Endothelial cell of umbilical vein (primary cell): ENCODE data around the gene SDHA. TPM values are rescaled to one million over a fixed set of nuclear protein-coding genes. Genes with fewer than 3 reads are reported as not detected.
A peak's percentile ranks its signal among the peaks of the same experiment; 100 is the strongest.
"Not testable (repeated sequence)": the region's sequence is repeated elsewhere in the genome, so short reads cannot be mapped to it uniquely, and the experiment has no call there.

Experiments
- BruUV-seq: library from RNA; stranded (reverse); fragments of 400-500 nt; replicated peaks from 2 replicates; lab custom pipeline; 2021; lab: Mats Ljungman, UMichigan
- CTCF ChIA-PET: fragments of 300-600, 350-600 bp; sonication (Branson Sonifier 250); formaldehyde crosslinking; loops from one replicate; lab custom pipeline; 2021; ENCODE audit warnings: antibody characterized with exemption, inconsistent platforms; lab: Charles Lee
- POLR2A ChIA-PET: fragments of 300-600, 350-600 bp; sonication (Branson Sonifier 250); formaldehyde crosslinking; loops from one replicate; lab custom pipeline; 2021; ENCODE audit warnings: antibody characterized with exemption, inconsistent platforms; lab: Charles Lee
- DNase-seq: peaks from one replicate; pipeline ENCODE4 v3.0.0-alpha.2; 2011; ENCODE audit warnings: low read depth, low spot score
- FAIRE-seq: peaks from 2 replicates; lab custom pipeline; 2011; peaks lifted over from hg19 to GRCh38; lab: Jason Lieb, UNC
- H2AFZ ChIP-seq: 2 replicates; pipeline ENCODE4 v1.6.0; 2012; ENCODE audit warnings: low read depth, low read length, control low read depth, inconsistent platforms
- H3K27ac ChIP-seq: 2 replicates; pipeline ENCODE4 v1.5.1; 2011; ENCODE audit warnings: low read depth, mild to moderate bottlenecking, control low read depth, low read length, moderate library complexity; ENCODE audit not compliant: insufficient read depth
- H3K27me3 ChIP-seq, 2 experiments: 2 replicates each; pipeline versions ENCODE4 v1.6.0 to v1.6.1; 2011; ENCODE audit warnings: low read length in 2 of 2, mixed read lengths in 1 of 2; ENCODE audit not compliant: control insufficient read depth in 2 of 2, insufficient read depth in 2 of 2
- H3K36me3 ChIP-seq, 2 experiments: 2 replicates in 1 of 2; 3 replicates in 1 of 2; pipeline ENCODE4 v1.5.1; 2011; ENCODE audit warnings: low read length in 2 of 2, mild to moderate bottlenecking in 1 of 2, moderate library complexity in 1 of 2; ENCODE audit not compliant: control insufficient read depth in 2 of 2, insufficient read depth in 2 of 2; ENCODE audit errors: extremely low read depth in 1 of 2
- H3K4me1 ChIP-seq: 3 replicates; pipeline ENCODE4 v1.5.1; 2011; ENCODE audit warnings: mild to moderate bottlenecking, low read length; ENCODE audit not compliant: control insufficient read depth, insufficient read depth; ENCODE audit errors: extremely low read depth
- H3K4me2 ChIP-seq: 2 replicates; pipeline ENCODE4 v1.6.1; 2011; ENCODE audit warnings: low read length, control low read depth, mixed read lengths; ENCODE audit not compliant: insufficient read depth
- H3K4me3 ChIP-seq, 3 experiments: fragments of 200-600 bp in 1 of 3; sonication (generic), shearing (Covaris generic) in 1 of 3; replicated peaks in 1 of 3; 2 replicates each; pipeline ENCODE4 v1.5.1; 2011 to 2016; ENCODE audit warnings: control low read depth in 3 of 3, low read length in 3 of 3, mild to moderate bottlenecking in 2 of 3, inconsistent platforms in 1 of 3, low read depth in 1 of 3, moderate library complexity in 1 of 3; ENCODE audit not compliant: insufficient read depth in 1 of 3
- H3K79me2 ChIP-seq: 2 replicates; pipeline ENCODE4 v1.6.0; 2012; ENCODE audit warnings: low read length, inconsistent platforms; ENCODE audit not compliant: control insufficient read depth, insufficient read depth
- H3K9ac ChIP-seq: replicated peaks from 2 replicates; pipeline ENCODE3; 2011; ENCODE audit warnings: low read length, control low read depth; ENCODE audit not compliant: insufficient read depth; ENCODE audit errors: extremely low read depth
- H3K9me1 ChIP-seq: replicated peaks from 3 replicates; pipeline ENCODE4 v1.6.0; 2011; ENCODE audit warnings: mild to moderate bottlenecking, low read length; ENCODE audit not compliant: control insufficient read depth, insufficient read depth; ENCODE audit errors: extremely low read depth
- H3K9me3 ChIP-seq: replicated peaks from 2 replicates; pipeline ENCODE4 v1.5.1; 2012; ENCODE audit warnings: low read length, inconsistent platforms; ENCODE audit not compliant: control insufficient read depth, insufficient read depth
- H4K20me1 ChIP-seq: replicated peaks from 2 replicates; pipeline ENCODE3; 2011; ENCODE audit warnings: mild to moderate bottlenecking, low read length; ENCODE audit not compliant: control insufficient read depth, insufficient read depth; ENCODE audit errors: extremely low read depth
- CTCF ChIP-seq, 2 donors: IDR thresholded peaks; 1 replicate in 1 of 2; 2 replicates in 1 of 2; pipeline ENCODE4 v1.5.1; 2011; ENCODE audit warnings: low read length in 2 of 2, mild to moderate bottlenecking in 2 of 2, moderate library complexity in 2 of 2, control low read depth in 1 of 2, inconsistent platforms in 1 of 2, low read depth in 1 of 2; ENCODE audit not compliant: insufficient read depth in 1 of 2; ENCODE audit errors: extremely low read depth in 1 of 2
- EZH2 ChIP-seq: IDR thresholded peaks from 2 replicates; pipeline ENCODE4 v1.6.1; 2012; ENCODE audit warnings: borderline replicate concordance, low read depth, mild to moderate bottlenecking, moderate library complexity, low read length, inconsistent platforms; ENCODE audit not compliant: severe bottlenecking
- FOS ChIP-seq: IDR thresholded peaks from 2 replicates; pipeline ENCODE4 v1.6.1; 2011; ENCODE audit warnings: mild to moderate bottlenecking, low read length, moderate library complexity, borderline replicate concordance; ENCODE audit not compliant: insufficient read depth
- GATA2 ChIP-seq: IDR thresholded peaks from 2 replicates; pipeline ENCODE4 v1.7.0; 2011; ENCODE audit warnings: low read depth, mild to moderate bottlenecking, moderate library complexity, mixed read lengths, low read length; ENCODE audit not compliant: insufficient read length, insufficient read depth
- JUN ChIP-seq: IDR thresholded peaks from 2 replicates; pipeline ENCODE4 v1.6.1; 2011; ENCODE audit warnings: borderline replicate concordance, low read depth; ENCODE audit not compliant: insufficient read length, insufficient read depth
- POLR2A ChIP-seq: IDR thresholded peaks from 2 replicates; pipeline ENCODE4 v1.6.1; 2012; ENCODE audit warnings: low read depth, mild to moderate bottlenecking, control low read depth, low read length
- POLR2AphosphoS5 ChIP-seq: IDR thresholded peaks from 2 replicates; pipeline ENCODE4 v1.6.1; 2012; ENCODE audit warnings: low read depth, mild to moderate bottlenecking, control low read depth, low read length, moderate library complexity; ENCODE audit not compliant: insufficient read depth
- dilution Hi-C: fragments of 300-500 bp; cut with MboI; formaldehyde crosslinking; loops from one replicate; pipeline ENCODE4 v1.15.0; 2019; ENCODE audit warnings: low sequenced_read_pairs; ENCODE audit not compliant: extremely low pct_ligation_motif_present
- intact Hi-C: fragments of 100-400 bp; cut with micrococcal nuclease; formaldehyde crosslinking; loops from one replicate; pipeline ENCODE4 v1.10.0; 2022
- polyA plus RNA-seq, 4 experiments: library from polyadenylated mRNA; depleted of rRNA in 3 of 4; stranded (reverse) in 3 of 4; unstranded in 1 of 4; fragments of >200 nt; gene quantifications; 2 replicates each; pipeline versions ENCODE4 v1.2.1 to v1.2.3, GENCODE V29; 2011 to 2012; ENCODE audit warnings: missing spikeins in 1 of 4
- total RNA-seq: library from RNA; stranded (reverse); gene quantifications from 2 replicates; pipeline ENCODE4 v1.2.3, GENCODE V29; 2021

The SDHA gene
- total and polyA plus RNA-seq, 2 donors (not counting 3 experiments of a cell fraction or from before 2014, with no cell fraction given), result 121 to 153 TPM

GRCh38 chr5:234450-234849 lies 16.3 kb downstream of the SDHA start:
- BruUV-seq, result no TSS peak
- Histone ChIP-seq H3K4me1 (no peaks in the 10 kb centered on the region), H3K27ac (peak overlapping the region; percentile 18), H3K4me2 (no peak overlapping the region), H3K9me1 (no peaks in the 10 kb centered on the region), H3K27me3 (no peaks in the 10 kb centered on the region), H2AFZ (no peak overlapping the region), H3K9me3 (no peaks in the 10 kb centered on the region), H3K4me3 (no peak overlapping the region), H4K20me1 (no peaks in the 10 kb centered on the region), H3K79me2 (peaks cover 5% of the 10 kb centered on the region), H3K36me3 (peaks cover 5 to 36% of the 10 kb centered on the region in 2 experiments), H3K9ac (no peak overlapping the region)
- DNase-seq (no peak), FAIRE-seq (no peak)
- TF ChIP-seq GATA2, result no peak
- no peak for TF ChIP-seq POLR2AphosphoS5
- no peak for TF ChIP-seq CTCF (IDR thresholded peaks at IDR 0.05; ENCODE audit: extremely low read depth in 1 of 2, insufficient read depth in 1 of 2, low read depth in 1 of 2, low read length in 2 of 2)
- peak; percentile 66 for TF ChIP-seq JUN
- TF ChIP-seq EZH2, result no peak
- TF ChIP-seq FOS, result no peak
- no peak for TF ChIP-seq POLR2A
- POLR2A ChIA-PET, result interaction anchor here (0.7 kb wide), 1 partner anchor 9 kb away, joined by 3 read pairs; no protein-coding TSS in a partner anchor
- intact Hi-C loops (no loop called here), dilution Hi-C loops (no loop called here)
- CTCF ChIA-PET, result no interaction called here

DNA sequence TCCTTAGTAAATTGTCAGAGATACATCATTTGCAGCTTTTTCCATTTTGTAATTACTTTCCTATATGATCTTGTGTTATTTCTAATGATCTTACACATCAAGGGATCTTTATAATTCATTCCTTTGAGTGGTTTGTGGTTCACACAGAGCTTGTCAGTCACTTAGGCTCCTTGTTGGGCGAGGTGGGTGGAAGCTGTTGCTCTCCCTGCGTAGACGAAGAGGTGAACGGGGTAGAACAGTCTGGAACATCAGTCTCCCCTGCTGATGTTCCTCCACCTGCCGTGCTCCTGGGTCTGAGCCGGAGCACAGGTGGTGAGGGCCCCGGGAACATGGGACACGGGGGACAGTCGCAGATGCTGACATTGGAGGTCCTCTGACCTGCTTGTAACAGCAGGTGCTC lies 17.4 kb downstream of the SDHA start:
- H3K27ac ChIP-seq, POLR2A ChIA-PET, H3K4me1 ChIP-seq, H3K9me1 ChIP-seq, H3K4me2 ChIP-seq, H3K9me3 ChIP-seq, CTCF ChIA-PET, H3K9ac ChIP-seq, dilution Hi-C loops, DNase-seq, intact Hi-C loops, H3K4me3 ChIP-seq, BruUV-seq, H2AFZ ChIP-seq, H4K20me1 ChIP-seq, H3K79me2 ChIP-seq, FAIRE-seq, H3K27me3 ChIP-seq: not testable (repeated sequence)
- H3K36me3 ChIP-seq, result peaks cover 7 to 32% of the 10 kb centered on the region in 2 experiments

DNA sequence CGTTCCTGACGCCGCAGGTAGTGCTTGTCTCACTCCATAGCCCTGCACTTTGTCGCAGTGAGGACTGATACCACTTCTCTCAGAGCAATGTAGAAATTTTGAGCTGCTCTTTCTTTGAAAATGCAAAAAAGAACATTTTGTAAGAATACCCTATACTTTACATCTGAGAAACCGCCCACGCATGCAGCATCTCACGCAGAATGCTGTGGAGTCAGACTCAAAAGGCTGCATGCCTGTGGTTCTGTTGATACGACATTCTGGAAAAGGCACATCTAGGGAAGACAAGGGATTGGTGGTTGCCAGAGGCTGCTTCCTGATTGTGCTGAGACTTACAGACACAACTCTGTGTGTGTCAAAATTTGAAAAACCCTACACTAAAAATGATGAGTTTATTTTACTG lies 19.8 kb downstream of the SDHA start:
- H3K4me1 ChIP-seq, intact Hi-C loops, H3K27ac ChIP-seq, H2AFZ ChIP-seq, H3K27me3 ChIP-seq, dilution Hi-C loops, BruUV-seq, CTCF ChIA-PET, DNase-seq, H3K9ac ChIP-seq, H3K9me1 ChIP-seq, H3K79me2 ChIP-seq, H3K9me3 ChIP-seq, POLR2A ChIA-PET, H4K20me1 ChIP-seq, H3K4me2 ChIP-seq, FAIRE-seq, H3K4me3 ChIP-seq: not testable (repeated sequence)
- peaks cover 6 to 37% of the 10 kb centered on the region in 2 experiments for H3K36me3 ChIP-seq
